ENCODE measurements around the gene CALU. TPM values are rescaled to one million over a fixed set of nuclear protein-coding genes. Genes with fewer than 3 reads are reported as not detected.

CALU gene
- total RNA-seq, 1 experiment from 2014 or later: 168 TPM

DNA sequence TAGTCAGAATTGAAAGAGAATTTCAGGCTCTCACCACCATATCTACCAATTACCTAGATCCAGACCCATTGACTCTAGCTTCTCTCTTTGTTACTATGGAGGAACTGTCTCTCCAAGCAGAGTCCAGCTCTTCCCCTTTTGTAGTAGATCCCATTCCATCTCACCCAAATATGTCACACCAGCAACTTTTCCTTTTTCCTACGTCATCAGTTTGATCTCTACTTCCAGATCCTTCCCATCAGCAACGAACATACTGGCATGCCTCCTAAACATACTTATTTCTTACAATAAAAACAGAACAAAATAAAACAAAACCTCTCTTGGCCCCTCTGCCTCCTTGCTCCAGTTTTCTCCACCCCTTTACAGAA is 5.9 kb upstream of the CALU start:
- no peaks in the 10 kb centered on the region for H3K27me3 ChIP-seq (ENCODE audit: insufficient read depth, low read length)
- no peak overlapping the region for H4K5ac ChIP-seq (ENCODE audit: insufficient read length, low read depth, low read length)
- H4K20me1 ChIP-seq (ENCODE audit: control insufficient read depth, insufficient read depth, insufficient read length): no peaks in the 10 kb centered on the region
- H3K9me3 ChIP-seq (ENCODE audit: control insufficient read depth, low read depth, low read length): no peaks in the 10 kb centered on the region
- H3K79me1 ChIP-seq (ENCODE audit: insufficient read depth, low read depth, low read length, poor library complexity, severe bottlenecking): no peaks in the 10 kb centered on the region
- no peak overlapping the region for H2AFZ ChIP-seq (ENCODE audit: low read length)
- H3K56ac ChIP-seq (ENCODE audit: insufficient read length, low read depth, low read length): no peak overlapping the region
- H2BK15ac ChIP-seq (ENCODE audit: low read depth, low read length): no peak overlapping the region
- WGBS (ENCODE audit: extremely low coverage, insufficient read length, low lambda C conversion rate): no CpG with 5 or more reads among the region's 2 CpGs
- no peak overlapping the region for H3K23ac ChIP-seq (ENCODE audit: insufficient read length, low read depth, low read length)
- no peak overlapping the region for H2BK20ac ChIP-seq (ENCODE audit: low read depth, low read length, poor library complexity, severe bottlenecking)
- no peak overlapping the region for H4K8ac ChIP-seq (replicated peaks; ENCODE audit: insufficient read length, low read depth, low read length)
- Mint-ChIP-seq H3K9me3 (no peaks in the 10 kb centered on the region), H3K4me1 (peaks cover under 1 to 3% of the 10 kb centered on the region in 2 experiments; a peak in 3 of 4 replicates), H3K36me3 (ENCODE audit: insufficient read depth in 1 of 3, low read depth in 3 of 3) (no peaks in the 10 kb centered on the region), H3K27ac (no peak overlapping the region), H3K27me3 (ENCODE audit: low read depth) (peaks cover 7% of the 10 kb centered on the region), H3K4me3 (no peak overlapping the region)
- no peak overlapping the region for H3K27ac ChIP-seq (ENCODE audit: insufficient read length, low read depth, low read length)
- no peak overlapping the region for H2AK5ac ChIP-seq (ENCODE audit: insufficient read length, low read length)
- no peaks in the 10 kb centered on the region for H3K4me1 ChIP-seq (ENCODE audit: insufficient read depth, low read length)
- no peak overlapping the region for H3K14ac ChIP-seq (ENCODE audit: insufficient read depth, low read length)
- H3K4ac ChIP-seq (ENCODE audit: low read depth, low read length): no peak overlapping the region
- no peak overlapping the region for H3K9ac ChIP-seq (ENCODE audit: extremely low read depth, insufficient read length, low read length)
- H2BK12ac ChIP-seq (ENCODE audit: insufficient read length, low read depth, low read length): no peak overlapping the region
- H3K23me2 ChIP-seq (ENCODE audit: insufficient read length, low read depth, low read length, poor library complexity, severe bottlenecking): no peaks in the 10 kb centered on the region
- no peak for DNase-seq
- no peaks in the 10 kb centered on the region for H3K79me2 ChIP-seq (ENCODE audit: insufficient read depth, low read length)
- H4K91ac ChIP-seq (ENCODE audit: insufficient read length, low read depth, low read length): no peak overlapping the region
- H3K18ac ChIP-seq (ENCODE audit: insufficient read length, low read depth, low read length): no peak overlapping the region
- no peak overlapping the region for H3T11ph ChIP-seq (ENCODE audit: low read length)
- H3K4me2 ChIP-seq (ENCODE audit: insufficient read depth, insufficient read length, low read length): no peak overlapping the region
- TF ChIP-seq, protein P1, sequence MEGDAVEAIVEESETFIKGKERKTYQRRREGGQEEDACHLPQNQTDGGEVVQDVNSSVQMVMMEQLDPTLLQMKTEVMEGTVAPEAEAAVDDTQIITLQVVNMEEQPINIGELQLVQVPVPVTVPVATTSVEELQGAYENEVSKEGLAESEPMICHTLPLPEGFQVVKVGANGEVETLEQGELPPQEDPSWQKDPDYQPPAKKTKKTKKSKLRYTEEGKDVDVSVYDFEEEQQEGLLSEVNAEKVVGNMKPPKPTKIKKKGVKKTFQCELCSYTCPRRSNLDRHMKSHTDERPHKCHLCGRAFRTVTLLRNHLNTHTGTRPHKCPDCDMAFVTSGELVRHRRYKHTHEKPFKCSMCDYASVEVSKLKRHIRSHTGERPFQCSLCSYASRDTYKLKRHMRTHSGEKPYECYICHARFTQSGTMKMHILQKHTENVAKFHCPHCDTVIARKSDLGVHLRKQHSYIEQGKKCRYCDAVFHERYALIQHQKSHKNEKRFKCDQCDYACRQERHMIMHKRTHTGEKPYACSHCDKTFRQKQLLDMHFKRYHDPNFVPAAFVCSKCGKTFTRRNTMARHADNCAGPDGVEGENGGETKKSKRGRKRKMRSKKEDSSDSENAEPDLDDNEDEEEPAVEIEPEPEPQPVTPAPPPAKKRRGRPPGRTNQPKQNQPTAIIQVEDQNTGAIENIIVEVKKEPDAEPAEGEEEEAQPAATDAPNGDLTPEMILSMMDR (conservative IDR thresholded peaks at IDR 0.05): no peak
- no peak overlapping the region for H2BK120ac ChIP-seq (ENCODE audit: low read depth, low read length, poor library complexity, severe bottlenecking)
- H2BK5ac ChIP-seq (ENCODE audit: insufficient read length, low read length): no peak overlapping the region

All from H9 (cell line).